H9 (cell line): ENCODE measurements around the gene LTK. TPM values are rescaled to one million over a fixed set of nuclear protein-coding genes. Genes with fewer than 3 reads are reported as not detected.

Experiments
- DNase-seq: peaks from one replicate; pipeline ENCODE4 v3.0.0-alpha.2; 2017
- H2AFZ ChIP-seq: one replicate; pipeline ENCODE4 v1.6.1; 2013; ENCODE audit warnings: mild to moderate bottlenecking, low read length, control low read depth, moderate library complexity
- H2AK5ac ChIP-seq: 2 replicates; pipeline ENCODE4 v1.6.1; 2013; ENCODE audit warnings: low read length, control low read depth, mixed read lengths; ENCODE audit not compliant: insufficient read length
- H2BK120ac ChIP-seq: one replicate; pipeline ENCODE4 v1.6.1; 2013; ENCODE audit warnings: low read depth, mild to moderate bottlenecking, low read length, control low read depth, inconsistent platforms; ENCODE audit not compliant: poor library complexity, severe bottlenecking
- H2BK12ac ChIP-seq: 2 replicates; pipeline ENCODE4 v1.6.1; 2013; ENCODE audit warnings: low read length, control low read depth, mixed read lengths, low read depth; ENCODE audit not compliant: insufficient read length
- H2BK15ac ChIP-seq: 2 replicates; pipeline ENCODE4 v1.6.1; 2013; ENCODE audit warnings: low read depth, low read length, control low read depth
- H2BK20ac ChIP-seq: one replicate; pipeline ENCODE4 v1.6.1; 2013; ENCODE audit warnings: low read depth, mild to moderate bottlenecking, low read length, control low read depth, inconsistent platforms; ENCODE audit not compliant: poor library complexity, severe bottlenecking
- H2BK5ac ChIP-seq: 2 replicates; pipeline ENCODE4 v1.6.1; 2013; ENCODE audit warnings: low read length, control low read depth, mixed read lengths; ENCODE audit not compliant: insufficient read length
- H3K14ac ChIP-seq: 2 replicates; pipeline ENCODE4 v1.6.1; 2013; ENCODE audit warnings: low read length, control low read depth; ENCODE audit not compliant: insufficient read depth
- H3K18ac ChIP-seq: 2 replicates; pipeline ENCODE4 v1.6.1; 2013; ENCODE audit warnings: low read depth, mild to moderate bottlenecking, mixed read lengths, low read length, control low read depth; ENCODE audit not compliant: insufficient read length
- H3K23ac ChIP-seq: 2 replicates; pipeline ENCODE4 v1.6.1; 2013; ENCODE audit warnings: low read length, control low read depth, mixed read lengths, low read depth; ENCODE audit not compliant: insufficient read length
- H3K23me2 ChIP-seq: 2 replicates; pipeline ENCODE4 v1.6.1; 2013; ENCODE audit warnings: low read depth, mild to moderate bottlenecking, mixed read lengths, low read length, control low read depth; ENCODE audit not compliant: insufficient read length, poor library complexity, severe bottlenecking
- H3K27ac ChIP-seq: 2 replicates; pipeline ENCODE4 v1.5.1; 2013; ENCODE audit warnings: low read length, control low read depth, mixed read lengths, low read depth; ENCODE audit not compliant: insufficient read length
- H3K27me3 ChIP-seq: 2 replicates; pipeline ENCODE4 v1.6.1; 2013; ENCODE audit warnings: low read length, control low read depth, inconsistent platforms; ENCODE audit not compliant: insufficient read depth
- H3K4ac ChIP-seq: 2 replicates; pipeline ENCODE4 v1.6.1; 2013; ENCODE audit warnings: low read depth, mild to moderate bottlenecking, control low read depth, inconsistent platforms, low read length, moderate library complexity
- H3K4me1 ChIP-seq: 2 replicates; pipeline ENCODE4 v1.6.1; 2013; ENCODE audit warnings: low read length, control low read depth, inconsistent platforms; ENCODE audit not compliant: insufficient read depth
- H3K4me2 ChIP-seq: 2 replicates; pipeline ENCODE4 v1.6.1; 2013; ENCODE audit warnings: low read length, control low read depth, mixed read lengths; ENCODE audit not compliant: insufficient read length, insufficient read depth
- H3K56ac ChIP-seq: 2 replicates; pipeline ENCODE4 v1.6.1; 2013; ENCODE audit warnings: low read depth, mild to moderate bottlenecking, mixed read lengths, low read length, control low read depth; ENCODE audit not compliant: insufficient read length
- H3K79me1 ChIP-seq: 2 replicates; pipeline ENCODE4 v1.6.1; 2013; ENCODE audit warnings: low read depth, mild to moderate bottlenecking, moderate library complexity, low read length, control low read depth, inconsistent platforms; ENCODE audit not compliant: insufficient read depth, poor library complexity, severe bottlenecking
- H3K79me2 ChIP-seq: 2 replicates; pipeline ENCODE4 v1.6.1; 2013; ENCODE audit warnings: low read length, control low read depth, inconsistent platforms; ENCODE audit not compliant: insufficient read depth
- H3K9ac ChIP-seq: 2 replicates; pipeline ENCODE4 v1.6.1; 2013; ENCODE audit warnings: low read length, control low read depth, mixed read lengths; ENCODE audit not compliant: insufficient read length; ENCODE audit errors: extremely low read depth
- H3K9me3 ChIP-seq: one replicate; pipeline ENCODE4 v1.6.1; 2013; ENCODE audit warnings: low read depth, low read length, inconsistent platforms; ENCODE audit not compliant: control insufficient read depth
- H3T11ph ChIP-seq: one replicate; pipeline ENCODE4 v1.6.1; 2013; ENCODE audit warnings: mild to moderate bottlenecking, low read length, control low read depth, inconsistent platforms
- H4K20me1 ChIP-seq: one replicate; pipeline ENCODE4 v1.6.1; 2013; ENCODE audit not compliant: control insufficient read depth, insufficient read length, insufficient read depth
- H4K5ac ChIP-seq: 2 replicates; pipeline ENCODE4 v1.6.1; 2013; ENCODE audit warnings: low read depth, mild to moderate bottlenecking, mixed read lengths, low read length, control low read depth; ENCODE audit not compliant: insufficient read length
- H4K8ac ChIP-seq: replicated peaks from 2 replicates; pipeline ENCODE4 v1.6.1; 2013; ENCODE audit warnings: low read length, control low read depth, mixed read lengths, low read depth; ENCODE audit not compliant: insufficient read length
- H4K91ac ChIP-seq: 2 replicates; pipeline ENCODE4 v1.6.1; 2013; ENCODE audit warnings: low read depth, mild to moderate bottlenecking, moderate library complexity, mixed read lengths, low read length, control low read depth; ENCODE audit not compliant: insufficient read length
- H3K27ac Mint-ChIP-seq, 3 experiments: 2 replicates in 2 of 3; 3 replicates in 1 of 3; pipeline ENCODE4 v1.8.0; 2020 to 2021; ENCODE audit warnings: mixed read lengths in 3 of 3, mild to moderate bottlenecking in 1 of 3, moderate library complexity in 1 of 3
- H3K27me3 Mint-ChIP-seq: 2 replicates; pipeline ENCODE4 v1.8.0; 2021; ENCODE audit warnings: low read depth, mild to moderate bottlenecking, moderate library complexity, mixed read lengths
- H3K36me3 Mint-ChIP-seq, 3 experiments: 2 replicates in 2 of 3; 3 replicates in 1 of 3; pipeline ENCODE4 v1.8.0; 2020 to 2021; ENCODE audit warnings: low read depth in 3 of 3, mixed read lengths in 3 of 3; ENCODE audit not compliant: insufficient read depth in 1 of 3
- H3K4me1 Mint-ChIP-seq, 2 experiments: 2 replicates each; pipeline ENCODE4 v1.8.0; 2020; ENCODE audit warnings: mixed read lengths in 2 of 2
- H3K4me3 Mint-ChIP-seq, 2 experiments: 2 replicates in 1 of 2; 3 replicates in 1 of 2; pipeline ENCODE4 v1.8.0; 2020 to 2021; ENCODE audit warnings: mild to moderate bottlenecking in 2 of 2, mixed read lengths in 2 of 2, moderate library complexity in 1 of 2
- H3K9me3 Mint-ChIP-seq, 2 experiments: 2 replicates in 1 of 2; 3 replicates in 1 of 2; pipeline ENCODE4 v1.8.0; 2020; ENCODE audit warnings: mild to moderate bottlenecking in 2 of 2, mixed read lengths in 2 of 2, moderate library complexity in 1 of 2
- CTCF ChIP-seq: fragments of 200-600 bp; sonication (generic); conservative IDR thresholded peaks from 3 replicates; pipeline ENCODE4 v1.8.0; 2021; ENCODE audit warnings: antibody characterized with exemption, mild to moderate bottlenecking
- WGBS: extraction: QIAGEN DNeasy Blood & Tissue Kit; methylation state at CpG from one replicate; pipeline ENCODE4 v1.1.7; 2013; ENCODE audit warnings: missing lambda C conversion rate, low lambda C conversion rate, mixed read lengths; ENCODE audit not compliant: insufficient read length; ENCODE audit errors: extremely low coverage; 5-methylcytosine and 5-hydroxymethylcytosine counted together
- total RNA-seq: library from RNA; stranded (reverse); gene quantifications from 2 replicates; pipeline ENCODE4 v1.2.1, GENCODE V29; 2021

The LTK gene
- total RNA-seq, 1 experiment from 2014 or later = 0.31 TPM

GRCh38 chr15:41502795-41503668 lies 10.6 kb downstream of the LTK start:
- no peak overlapping the region for H2BK5ac ChIP-seq
- no peaks in the 10 kb centered on the region for H3K9me3 ChIP-seq
- no peak overlapping the region for H3K14ac ChIP-seq
- no peaks in the 10 kb centered on the region for H3K79me2 ChIP-seq
- H3K18ac ChIP-seq = no peak overlapping the region
- H2AFZ ChIP-seq = no peak overlapping the region
- no peak overlapping the region for H3K4ac ChIP-seq
- Mint-ChIP-seq H3K4me3 (peak overlapping the region; percentile 40 to 75), H3K9me3 (no peaks in the 10 kb centered on the region; a peak in 2 of 5 replicates), H3K4me1 (peaks cover 4 to 21% of the 10 kb centered on the region in 2 experiments; a peak in 3 of 4 replicates), H3K27me3 (peaks cover 100% of the 10 kb centered on the region), H3K27ac (no peak overlapping the region), H3K36me3 (peaks cover 0 to 4% (median 0%) of the 10 kb centered on the region in 3 experiments; a peak in 1 of 7 replicates)
- H3K79me1 ChIP-seq = no peaks in the 10 kb centered on the region
- H3K4me1 ChIP-seq = no peaks in the 10 kb centered on the region
- no peak for TF ChIP-seq CTCF
- H4K8ac ChIP-seq = no peak overlapping the region
- no peak overlapping the region for H3K56ac ChIP-seq
- H4K5ac ChIP-seq = no peak overlapping the region
- no CpG with 5 or more reads among the region's 54 CpGs for WGBS
- no peak overlapping the region for H2AK5ac ChIP-seq
- H3K27me3 ChIP-seq = peaks cover 73% of the 10 kb centered on the region
- no peak overlapping the region for H2BK12ac ChIP-seq
- no peak overlapping the region for H3K9ac ChIP-seq
- H2BK120ac ChIP-seq = no peak overlapping the region
- peak; percentile 75 for DNase-seq
- peaks cover 3% of the 10 kb centered on the region for H3K23me2 ChIP-seq
- no peak overlapping the region for H3K23ac ChIP-seq
- H4K20me1 ChIP-seq = no peaks in the 10 kb centered on the region
- no peak overlapping the region for H4K91ac ChIP-seq
- no peak overlapping the region for H3T11ph ChIP-seq
- H3K27ac ChIP-seq = no peak overlapping the region
- H3K4me2 ChIP-seq = peak overlapping the region; percentile 48
- H2BK15ac ChIP-seq = no peak overlapping the region
- no peak overlapping the region for H2BK20ac ChIP-seq
